Neural cell (in vitro differentiated cells): ENCODE results near the gene TEKT2. TPM values are rescaled to one million over a fixed set of nuclear protein-coding genes. Genes with fewer than 3 reads are reported as not detected.

Experiments used
- H2AFZ ChIP-seq: fragments of 200-600, 300-800 bp; sonication (generic), shearing (Covaris generic); 2 replicates; pipeline ENCODE4 v1.6.0; 2014; ENCODE audit warnings: low read depth, mild to moderate bottlenecking, antibody characterized with exemption, low read length, moderate library complexity
- H3F3A ChIP-seq: fragments of 200-600 bp; shearing (Covaris generic); 2 replicates; pipeline ENCODE4 v1.6.1; 2016; ENCODE audit warnings: mild to moderate bottlenecking, moderate library complexity, mixed read lengths, antibody characterized with exemption, low read length; ENCODE audit not compliant: insufficient read depth, poor library complexity, severe bottlenecking
- H3K27ac ChIP-seq: fragments of 200-600, 300-800 bp; sonication (generic), shearing (Covaris generic); 2 replicates; pipeline ENCODE4 v1.5.1; 2014; ENCODE audit warnings: mild to moderate bottlenecking, low read length, moderate library complexity
- H3K27me3 ChIP-seq: fragments of 300-800, 200-600 bp; sonication (generic), shearing (Covaris generic); 2 replicates; pipeline ENCODE4 v1.6.0; 2014; ENCODE audit warnings: mild to moderate bottlenecking, low read depth, low read length, moderate library complexity; ENCODE audit not compliant: insufficient read depth
- H3K36me3 ChIP-seq: fragments of 300-800, 200-600 bp; sonication (generic), shearing (Covaris generic); 2 replicates; pipeline ENCODE4 v1.5.1; 2014; ENCODE audit warnings: mild to moderate bottlenecking, antibody characterized with exemption, low read length, moderate library complexity; ENCODE audit not compliant: insufficient read depth
- H3K4me2 ChIP-seq: fragments of 300-800, 200-600 bp; sonication (generic), shearing (Covaris generic); 2 replicates; pipeline ENCODE4 v1.6.0; 2014; ENCODE audit warnings: mild to moderate bottlenecking, low read length
- H3K4me3 ChIP-seq: fragments of 300-800, 200-600 bp; sonication (generic), shearing (Covaris generic); 2 replicates; pipeline ENCODE4 v1.5.1; 2014; ENCODE audit warnings: mild to moderate bottlenecking, low read length, moderate library complexity
- H3K79me2 ChIP-seq: fragments of 200-600 bp; shearing (Covaris generic); replicated peaks from 2 replicates; pipeline ENCODE4 v1.6.0; 2014; ENCODE audit warnings: mild to moderate bottlenecking, low read length, moderate library complexity; ENCODE audit not compliant: insufficient read depth
- H3K9ac ChIP-seq: fragments of 300-800, 200-600 bp; sonication (generic), shearing (Covaris generic); 2 replicates; pipeline ENCODE4 v1.6.1; 2016; ENCODE audit warnings: mild to moderate bottlenecking, low read length, mixed read lengths
- H3K9me2 ChIP-seq: fragments of 200-600 bp; shearing (Covaris generic); 2 replicates; pipeline ENCODE4 v1.6.1; 2016; ENCODE audit warnings: mild to moderate bottlenecking, low read length, mixed read lengths; ENCODE audit not compliant: insufficient read depth
- H3K9me3 ChIP-seq: fragments of 200-600, 300-800 bp; sonication (generic), shearing (Covaris generic); 2 replicates; pipeline ENCODE4 v1.6.1; 2016; ENCODE audit warnings: mild to moderate bottlenecking, mixed run types, low read length, moderate library complexity, mixed read lengths
- H4K20me1 ChIP-seq: fragments of 200-600 bp; shearing (Covaris generic); 2 replicates; pipeline ENCODE4 v1.6.1; 2016; ENCODE audit warnings: mild to moderate bottlenecking, mixed run types; ENCODE audit not compliant: insufficient read depth
- EP300 ChIP-seq: fragments of 450-650 bp; conservative IDR thresholded peaks from 2 replicates; pipeline ENCODE4 v1.6.1; 2014; ENCODE audit warnings: antibody characterized with exemption, mild to moderate bottlenecking, moderate library complexity; ENCODE audit not compliant: poor library complexity, severe bottlenecking
- EZH2 ChIP-seq: fragments of 200-600, 300-800 bp; shearing (Covaris generic), sonication (generic); IDR thresholded peaks from 2 replicates; pipeline ENCODE4 v1.6.1; 2014; ENCODE audit warnings: antibody characterized with exemption, low read length, borderline replicate concordance, mild to moderate bottlenecking; ENCODE audit not compliant: insufficient read depth, poor library complexity, severe bottlenecking
- MXI1 ChIP-seq: fragments of 450-650 bp; conservative IDR thresholded peaks from 2 replicates; pipeline ENCODE4 v1.6.1; 2014; ENCODE audit warnings: antibody characterized with exemption, mild to moderate bottlenecking; ENCODE audit not compliant: poor library complexity, severe bottlenecking
- POLR2AphosphoS5 ChIP-seq: IDR thresholded peaks from 2 replicates; pipeline ENCODE4 v1.6.1; 2012
- RAD21 ChIP-seq: fragments of 450-650 bp; conservative IDR thresholded peaks from 2 replicates; pipeline ENCODE4 v1.6.1; 2014; ENCODE audit warnings: antibody characterized with exemption, mild to moderate bottlenecking, moderate library complexity
- REST ChIP-seq: IDR thresholded peaks from 2 replicates; pipeline ENCODE4 v1.6.1; 2012; ENCODE audit warnings: borderline replicate concordance
- SMC3 ChIP-seq: fragments of 450-650 bp; conservative IDR thresholded peaks from 2 replicates; pipeline ENCODE4 v1.6.1; 2014; ENCODE audit warnings: antibody characterized with exemption, mild to moderate bottlenecking, moderate library complexity; ENCODE audit not compliant: poor library complexity
- TAF1 ChIP-seq: IDR thresholded peaks from 2 replicates; pipeline ENCODE4 v1.6.1; 2012; ENCODE audit warnings: low read depth
- polyA plus RNA-seq: library from polyadenylated mRNA; depleted of rRNA; stranded (reverse); fragments of >200 nt; gene quantifications from 2 replicates; pipeline ENCODE4 v1.2.3, GENCODE V29; 2014
- TF ChIP-seq, protein P1 (sequence below): fragments of 450-650 bp; IDR thresholded peaks from 2 replicates; pipeline ENCODE4 v1.5.1; 2014; ENCODE audit warnings: antibody characterized with exemption, mild to moderate bottlenecking, moderate library complexity; ENCODE audit not compliant: poor library complexity, severe bottlenecking

TEKT2 gene
- polyA plus RNA-seq, 1 donor from 2014 or later = 32.1 TPM

GRCh38 chr1:36133484-36133883 lies 49.6 kb downstream of the TEKT2 start:
- H3K9me3 ChIP-seq = no peaks in the 10 kb centered on the region
- H3K79me2 ChIP-seq = no peaks in the 10 kb centered on the region
- H3K4me3 ChIP-seq = no peak overlapping the region
- TF ChIP-seq RAD21 (no peak), SMC3 (no peak), EP300 (no peak), POLR2AphosphoS5 (no peak), EZH2 (no peak), MXI1 (no peak), REST (no peak), TAF1 (no peak)
- TF ChIP-seq, protein P1, sequence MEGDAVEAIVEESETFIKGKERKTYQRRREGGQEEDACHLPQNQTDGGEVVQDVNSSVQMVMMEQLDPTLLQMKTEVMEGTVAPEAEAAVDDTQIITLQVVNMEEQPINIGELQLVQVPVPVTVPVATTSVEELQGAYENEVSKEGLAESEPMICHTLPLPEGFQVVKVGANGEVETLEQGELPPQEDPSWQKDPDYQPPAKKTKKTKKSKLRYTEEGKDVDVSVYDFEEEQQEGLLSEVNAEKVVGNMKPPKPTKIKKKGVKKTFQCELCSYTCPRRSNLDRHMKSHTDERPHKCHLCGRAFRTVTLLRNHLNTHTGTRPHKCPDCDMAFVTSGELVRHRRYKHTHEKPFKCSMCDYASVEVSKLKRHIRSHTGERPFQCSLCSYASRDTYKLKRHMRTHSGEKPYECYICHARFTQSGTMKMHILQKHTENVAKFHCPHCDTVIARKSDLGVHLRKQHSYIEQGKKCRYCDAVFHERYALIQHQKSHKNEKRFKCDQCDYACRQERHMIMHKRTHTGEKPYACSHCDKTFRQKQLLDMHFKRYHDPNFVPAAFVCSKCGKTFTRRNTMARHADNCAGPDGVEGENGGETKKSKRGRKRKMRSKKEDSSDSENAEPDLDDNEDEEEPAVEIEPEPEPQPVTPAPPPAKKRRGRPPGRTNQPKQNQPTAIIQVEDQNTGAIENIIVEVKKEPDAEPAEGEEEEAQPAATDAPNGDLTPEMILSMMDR = no peak
- no peaks in the 10 kb centered on the region for H3F3A ChIP-seq
- H4K20me1 ChIP-seq = no peaks in the 10 kb centered on the region
- H3K4me2 ChIP-seq = no peak overlapping the region
- no peak overlapping the region for H3K9ac ChIP-seq
- H3K9me2 ChIP-seq = no peaks in the 10 kb centered on the region
- H2AFZ ChIP-seq = no peak overlapping the region
- no peaks in the 10 kb centered on the region for H3K27me3 ChIP-seq
- peaks cover 5% of the 10 kb centered on the region for H3K36me3 ChIP-seq
- H3K27ac ChIP-seq = no peak overlapping the region

GRCh38 chr1:36134031-36134430 lies 50.1 kb downstream of the TEKT2 start:
- H4K20me1 ChIP-seq = no peaks in the 10 kb centered on the region
- H3K36me3 ChIP-seq = peaks cover 5% of the 10 kb centered on the region
- H3K4me2 ChIP-seq = no peak overlapping the region
- H2AFZ ChIP-seq = no peak overlapping the region
- no peak overlapping the region for H3K27ac ChIP-seq
- H3K79me2 ChIP-seq = no peaks in the 10 kb centered on the region
- TF ChIP-seq, protein P1 = no peak
- TF ChIP-seq RAD21 = no peak
- no peak for TF ChIP-seq REST
- no peak for TF ChIP-seq EP300
- no peak for TF ChIP-seq MXI1
- no peak for TF ChIP-seq POLR2AphosphoS5
- no peak overlapping the region for H3K4me3 ChIP-seq
- H3K9me2 ChIP-seq = no peaks in the 10 kb centered on the region
- no peak overlapping the region for H3K9ac ChIP-seq
- no peaks in the 10 kb centered on the region for H3F3A ChIP-seq
- no peaks in the 10 kb centered on the region for H3K27me3 ChIP-seq
- no peaks in the 10 kb centered on the region for H3K9me3 ChIP-seq
